MM.1S (cell line): ENCODE measurements around the gene LMTK3.

Experiments used
- DNase-seq: peaks from one replicate; pipeline ENCODE4 v3.0.0-alpha.2; 2015
- H2AFZ ChIP-seq: fragments of 300-600 bp; sonication (generic); 2 replicates; pipeline ENCODE4 v1.6.0; 2016; ENCODE audit warnings: antibody characterized with exemption, low read length
- H3F3A ChIP-seq: fragments of 300-600 bp; sonication (generic); 2 replicates; pipeline ENCODE4 v1.6.1; 2016; ENCODE audit warnings: mild to moderate bottlenecking, antibody characterized with exemption, low read length, moderate library complexity, mixed read lengths; ENCODE audit not compliant: insufficient read depth
- H3K27ac ChIP-seq: fragments of 300-600 bp; sonication (generic); 2 replicates; pipeline ENCODE4 v1.5.1; 2016; ENCODE audit warnings: mild to moderate bottlenecking, low read length
- H3K27me3 ChIP-seq: fragments of 300-600 bp; sonication (generic); replicated peaks from 2 replicates; pipeline ENCODE4 v1.6.0; 2016; ENCODE audit warnings: low read length; ENCODE audit not compliant: insufficient read depth
- H3K36me3 ChIP-seq: fragments of 300-600 bp; sonication (generic); replicated peaks from 2 replicates; pipeline ENCODE4 v1.6.1; 2016; ENCODE audit warnings: mild to moderate bottlenecking, low read length, mixed read lengths; ENCODE audit not compliant: insufficient read depth
- H3K4me1 ChIP-seq: fragments of 300-600 bp; sonication (generic); 2 replicates; pipeline ENCODE4 v1.6.1; 2016; ENCODE audit warnings: low read length, mixed read lengths
- H3K4me2 ChIP-seq: fragments of 300-600 bp; sonication (generic); 2 replicates; pipeline ENCODE4 v1.6.0; 2016; ENCODE audit warnings: low read depth, low read length
- H3K4me3 ChIP-seq: fragments of 300-600 bp; sonication (generic); 2 replicates; pipeline ENCODE4 v1.5.1; 2016; ENCODE audit warnings: low read length, mixed read lengths
- H3K79me2 ChIP-seq: fragments of 300-600 bp; sonication (generic); 2 replicates; pipeline ENCODE4 v1.6.1; 2016; ENCODE audit warnings: mixed run types, low read length, mixed read lengths
- H3K9ac ChIP-seq: fragments of 300-600 bp; sonication (generic); 2 replicates; pipeline ENCODE4 v1.6.1; 2016; ENCODE audit warnings: low read length, mixed read lengths
- H3K9me2 ChIP-seq: fragments of 300-600 bp; sonication (generic); replicated peaks from 2 replicates; pipeline ENCODE4 v1.6.1; 2016; ENCODE audit warnings: mild to moderate bottlenecking, low read length, mixed read lengths; ENCODE audit not compliant: insufficient read depth
- H3K9me3 ChIP-seq: fragments of 300-600 bp; sonication (generic); replicated peaks from 2 replicates; pipeline ENCODE4 v1.6.1; 2016; ENCODE audit warnings: mild to moderate bottlenecking, low read length, mixed read lengths; ENCODE audit not compliant: insufficient read depth
- H4K20me1 ChIP-seq: fragments of 300-600 bp; sonication (generic); 2 replicates; pipeline ENCODE4 v1.6.1; 2016; ENCODE audit warnings: mild to moderate bottlenecking, low read length, moderate library complexity, mixed read lengths; ENCODE audit not compliant: insufficient read depth
- CTCF ChIP-seq: fragments of 300-600 bp; sonication (generic); IDR thresholded peaks from 2 replicates; pipeline ENCODE4 v1.5.1; 2016; ENCODE audit warnings: antibody characterized with exemption, low read length, mixed read lengths
- EZH2 ChIP-seq: fragments of 300-600 bp; sonication (generic); optimal IDR thresholded peaks from 2 replicates; pipeline ENCODE3; 2017; ENCODE audit warnings: low read depth, mild to moderate bottlenecking, antibody characterized with exemption, low read length, mixed read lengths
- EZH2phosphoT487 ChIP-seq: fragments of 300-600 bp; sonication (generic); IDR thresholded peaks from 2 replicates; pipeline ENCODE4 v1.6.1; 2018; ENCODE audit warnings: antibody characterized with exemption, low read length

LMTK3 gene

GRCh38 chr19:48461651-48461981 is 50.0 kb downstream of the LMTK3 start:
- Histone ChIP-seq H4K20me1 (no peaks in the 10 kb centered on the region), H3K27me3 (no peaks in the 10 kb centered on the region), H3K36me3 (0 out of 2 replicates have a peak, but pooled peaks cover 3% of the 10 kb centered on the region), H3K4me1 (no peaks in the 10 kb centered on the region), H3K9me2 (no peaks in the 10 kb centered on the region), H2AFZ (no peak overlapping the region), H3K4me2 (no peak overlapping the region), H3F3A (no peaks in the 10 kb centered on the region), H3K9me3 (no peaks in the 10 kb centered on the region), H3K27ac (no peak overlapping the region), H3K9ac (no peak overlapping the region), H3K4me3 (no peak overlapping the region), H3K79me2 (no peaks in the 10 kb centered on the region)
- DNase-seq = no peak
- TF ChIP-seq EZH2phosphoT487 (no peak), CTCF (no peak), EZH2 (no peak)

GRCh38 chr19:48458016-48458415 is 53.6 kb downstream of the LMTK3 start:
- no peaks in the 10 kb centered on the region for H3K9me3 ChIP-seq
- 0 out of 2 replicates have a peak, but pooled peaks cover 6% of the 10 kb centered on the region for H3K36me3 ChIP-seq
- TF ChIP-seq EZH2 = no peak
- no peak for TF ChIP-seq EZH2phosphoT487
- no peak for TF ChIP-seq CTCF
- peaks cover 13% of the 10 kb centered on the region; the same call in 1 of the 2 replicates for H3K79me2 ChIP-seq
- no peaks in the 10 kb centered on the region for H3F3A ChIP-seq
- no peak overlapping the region for H3K27ac ChIP-seq
- no peak for DNase-seq
- H2AFZ ChIP-seq = no peak overlapping the region
- H3K9ac ChIP-seq = no peak overlapping the region
- H3K27me3 ChIP-seq = no peaks in the 10 kb centered on the region
- H4K20me1 ChIP-seq = no peaks in the 10 kb centered on the region
- no peaks in the 10 kb centered on the region for H3K9me2 ChIP-seq
- no peak overlapping the region for H3K4me3 ChIP-seq
- H3K4me2 ChIP-seq = no peak overlapping the region
- no peaks in the 10 kb centered on the region for H3K4me1 ChIP-seq

- no peak for DNase-seq
- Histone ChIP-seq H2AFZ (no peak overlapping the region), H3K9ac (no peak overlapping the region), H3K27ac (no peak overlapping the region), H3K4me1 (no peaks in the 10 kb centered on the region), H3K36me3 (0 out of 2 replicates have a peak, but pooled peaks cover 6% of the 10 kb centered on the region), H4K20me1 (no peaks in the 10 kb centered on the region), H3K4me2 (no peak overlapping the region), H3K27me3 (no peaks in the 10 kb centered on the region), H3K4me3 (no peak overlapping the region), H3K9me2 (no peaks in the 10 kb centered on the region), H3K9me3 (no peaks in the 10 kb centered on the region), H3F3A (no peaks in the 10 kb centered on the region), H3K79me2 (peaks cover 22% of the 10 kb centered on the region; the same call in 1 of the 2 replicates)
- TF ChIP-seq CTCF (no peak), EZH2phosphoT487 (no peak), EZH2 (no peak)
These were observed 54.8 kb downstream of the LMTK3 start for GRCh38 chr19:48456864-48457263.
